UCSD-AML1 (cell line): ENCODE measurements around the gene SEMA4D.
"Not testable (repeated sequence)": the region's sequence is repeated elsewhere in the genome, so short reads cannot be mapped to it uniquely, and the experiment has no call there.

Source experiments
- DNase-seq: peaks from one replicate; lab custom pipeline; 2025; ENCODE audit not compliant: unreplicated experiment; lab: John Stamatoyannopoulos, UW

Gene SEMA4D

GRCh38 chr9:89358985-89359384, 138.9 kb downstream of the SEMA4D start:
- DNase-seq, result peak; percentile 50

- no peak for DNase-seq
Observed at GRCh38 chr9:89358376-89358916, 139.5 kb downstream of the SEMA4D start.

DNA sequence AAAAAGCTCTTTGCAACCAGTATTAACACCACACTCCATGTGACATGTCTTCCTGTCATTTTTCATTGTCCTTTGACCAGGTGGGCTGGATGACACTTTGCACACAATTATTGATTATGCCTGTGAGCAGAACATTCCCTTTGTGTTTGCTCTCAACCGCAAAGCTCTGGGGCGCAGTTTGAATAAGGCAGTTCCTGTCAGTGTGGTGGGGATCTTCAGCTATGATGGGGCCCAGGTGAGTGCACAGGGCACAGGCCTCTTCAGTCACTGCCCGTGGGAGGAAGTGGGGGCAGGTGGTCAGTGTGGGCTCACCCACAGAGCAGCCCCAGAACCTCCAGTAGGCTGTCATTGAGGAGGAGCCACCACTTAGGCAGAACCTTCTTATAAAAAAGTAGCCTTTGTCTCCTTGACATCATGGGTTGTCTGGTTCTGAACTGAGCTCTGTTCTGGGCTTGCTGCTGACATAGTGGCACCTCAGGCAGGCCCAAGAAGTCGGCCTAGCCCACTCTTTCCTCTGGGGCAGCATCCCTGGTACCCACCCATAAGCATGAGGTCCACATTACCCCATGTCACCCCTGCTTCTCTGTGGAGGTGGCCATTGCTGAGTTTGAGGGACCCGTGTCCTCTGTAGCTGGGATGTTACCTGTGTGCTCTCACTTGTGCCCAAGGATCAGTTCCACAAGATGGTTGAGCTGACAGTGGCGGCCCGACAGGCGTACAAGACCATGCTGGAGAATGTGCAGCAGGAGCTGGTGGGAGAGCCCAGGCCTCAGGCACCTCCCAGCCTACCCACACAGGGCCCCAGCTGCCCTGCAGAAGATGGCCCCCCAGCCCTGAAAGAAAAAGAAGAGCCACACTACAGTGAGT, 140.3 kb downstream of the SEMA4D start:
- DNase-seq, result no peak

DNA sequence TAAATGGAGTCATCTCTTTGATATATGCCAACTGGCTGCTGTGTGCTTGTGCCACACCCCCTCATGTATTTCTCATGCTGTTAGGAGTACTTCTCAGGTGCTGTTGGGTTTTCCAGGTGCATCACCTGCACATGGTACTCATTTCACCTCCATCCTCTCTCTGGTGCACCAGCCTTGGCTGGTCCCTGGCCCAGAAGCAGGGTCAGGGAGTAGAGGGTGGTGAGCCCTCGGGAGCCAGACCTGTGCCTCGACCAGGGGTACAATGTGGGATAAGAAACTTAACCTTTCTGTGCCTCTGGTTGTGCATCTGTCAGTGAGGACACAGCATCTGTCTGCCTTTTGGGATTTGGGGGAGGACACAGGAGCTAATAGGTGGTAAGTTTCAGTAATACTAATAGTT, 141.1 kb downstream of the SEMA4D start:
- no peak for DNase-seq

DNA sequence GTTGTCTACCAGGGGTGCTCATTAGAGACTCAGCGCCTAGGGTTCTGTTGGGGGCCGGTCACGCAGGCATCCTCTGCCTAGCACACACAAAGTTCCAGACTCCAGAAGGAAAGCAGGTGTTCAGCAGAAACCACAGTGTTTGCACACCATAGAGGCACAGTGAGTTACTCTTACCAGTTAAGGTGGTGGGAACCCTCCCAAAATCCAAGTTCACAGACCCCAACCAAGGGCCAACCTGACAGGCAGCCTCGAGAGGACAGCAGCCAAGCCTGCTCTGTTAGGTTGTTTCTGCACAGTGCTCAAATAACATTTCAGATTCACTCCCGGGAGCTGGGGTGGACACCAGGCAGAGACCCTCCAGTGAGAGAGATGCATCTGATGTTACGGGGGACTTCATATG, 143.4 kb downstream of the SEMA4D start:
- no peak for DNase-seq

DNA sequence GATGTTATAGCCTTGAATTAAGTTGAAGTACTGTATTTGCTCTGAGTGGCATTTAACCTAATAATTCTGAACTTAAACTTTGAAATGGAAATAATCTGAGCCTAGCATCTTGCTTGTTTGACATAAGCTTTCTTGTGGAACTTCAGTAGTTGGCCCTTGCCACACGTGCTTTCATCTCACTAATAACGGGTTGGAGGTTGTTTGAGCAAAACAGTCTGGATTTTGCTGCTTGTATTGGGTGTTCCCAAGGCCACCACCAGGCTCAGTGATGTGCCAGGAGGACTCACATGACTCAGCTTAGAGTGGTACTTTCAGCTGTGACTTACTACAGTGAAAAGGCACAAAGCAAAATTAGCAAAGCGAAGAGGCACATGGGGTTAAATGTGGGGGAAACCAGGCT, 143.9 kb downstream of the SEMA4D start:
- no peak for DNase-seq

DNA sequence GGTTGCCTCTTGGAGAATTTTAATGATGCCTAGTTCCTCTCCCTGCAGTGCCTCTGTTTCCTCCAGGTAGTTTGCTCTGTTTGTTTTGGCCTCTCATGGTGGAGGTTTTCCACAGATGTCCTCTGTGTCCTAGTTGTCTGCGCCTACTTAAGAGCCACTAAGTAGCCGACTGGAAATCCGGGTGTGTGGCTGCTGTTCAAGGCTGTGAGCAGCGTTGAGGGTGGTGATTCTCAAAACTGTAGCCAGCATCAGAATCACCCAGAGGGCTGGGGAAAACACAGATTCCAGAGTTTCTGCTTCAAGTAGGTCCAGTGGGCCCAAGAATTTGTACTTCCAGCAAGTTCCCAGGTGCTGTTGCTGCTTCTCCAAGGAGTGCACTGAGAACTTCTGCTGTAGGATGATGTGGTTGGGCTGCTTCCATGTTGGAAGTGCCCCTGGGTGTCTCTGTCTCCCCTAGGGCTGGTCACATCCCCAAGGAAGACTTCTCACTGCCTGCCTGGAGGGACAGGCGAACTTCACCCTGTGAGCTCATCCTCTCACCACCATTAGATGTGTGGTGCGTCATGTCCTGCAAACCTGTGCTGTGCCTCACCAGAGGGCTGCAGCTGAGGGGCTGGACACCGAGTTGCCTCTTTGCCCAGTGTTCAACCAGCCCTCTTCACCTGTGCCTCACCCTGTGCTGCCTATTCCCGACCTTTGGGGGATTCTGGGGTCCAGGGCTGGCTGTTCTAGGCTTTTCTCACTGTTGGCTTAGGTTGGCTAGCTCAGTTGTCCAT, 144.9 kb downstream of the SEMA4D start:
- DNase-seq, result no peak

- no peak for DNase-seq
Observed at GRCh38 chr9:89352451-89352850, 145.5 kb downstream of the SEMA4D start.

- no peak for DNase-seq
Observed at GRCh38 chr9:89351584-89352300, 146.2 kb downstream of the SEMA4D start.

GRCh38 chr9:89350988-89351557, 146.8 kb downstream of the SEMA4D start:
- no peak for DNase-seq

DNA sequence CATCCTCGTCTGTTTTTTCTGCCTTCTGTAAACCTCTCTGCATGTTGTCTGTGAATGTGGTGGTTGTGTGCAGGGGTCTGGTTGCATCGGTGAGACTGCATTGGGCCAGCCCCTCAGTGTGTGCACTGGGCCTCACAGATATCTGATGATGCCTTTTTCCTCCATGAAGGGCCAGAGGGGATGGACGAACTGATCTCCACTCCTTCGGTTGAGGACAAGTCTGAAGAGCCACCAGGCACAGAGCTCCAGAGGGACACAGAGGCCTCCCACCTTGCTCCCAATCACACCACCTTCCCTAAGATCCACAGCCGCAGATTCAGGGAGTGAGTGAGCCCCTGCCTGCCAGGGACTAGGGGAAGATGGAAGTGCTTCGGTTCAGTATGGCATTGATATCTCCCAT, 148.3 kb downstream of the SEMA4D start:
- no peak for DNase-seq

DNA sequence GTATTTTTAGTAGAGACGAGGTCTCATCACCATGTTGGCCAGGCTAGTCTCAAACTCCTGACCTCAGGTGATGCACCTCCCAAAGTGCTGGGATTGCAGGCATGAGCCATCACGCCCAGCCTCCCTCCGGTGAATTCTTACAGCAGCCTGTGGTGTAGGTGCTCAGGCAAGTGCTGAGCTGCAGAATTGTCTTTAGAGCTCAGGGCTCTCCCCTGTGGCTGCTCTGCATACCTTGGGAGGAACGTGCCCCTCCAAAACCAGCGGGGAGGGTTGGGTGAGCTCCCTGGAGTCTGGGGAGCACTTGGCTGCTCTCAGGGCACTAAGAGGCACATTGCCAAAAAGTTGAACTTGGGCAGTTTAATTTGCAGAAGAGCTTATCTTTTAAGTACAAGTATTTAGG, 150.3 kb downstream of the SEMA4D start:
- DNase-seq, result no peak

DNA sequence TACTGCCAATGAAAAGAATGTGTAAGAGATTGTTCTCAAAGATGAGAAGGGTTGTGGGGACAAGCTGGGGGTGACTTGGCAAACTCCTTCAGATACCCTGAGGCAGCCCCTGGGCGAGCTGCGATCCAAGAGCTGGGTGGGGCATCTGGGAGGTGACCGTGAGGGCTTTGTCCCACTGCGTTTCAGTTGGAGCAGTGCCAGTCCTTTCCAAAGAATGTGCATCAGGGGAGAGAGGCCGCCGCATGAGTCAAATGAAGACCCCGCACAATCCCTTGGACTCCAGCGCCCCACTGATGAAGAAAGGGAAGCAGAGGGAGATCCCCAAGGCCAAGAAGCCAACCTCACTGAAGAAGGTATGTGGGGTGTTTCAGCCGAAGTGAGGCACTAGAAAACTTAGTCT, 151.2 kb downstream of the SEMA4D start:
- DNase-seq, result no peak

DNA sequence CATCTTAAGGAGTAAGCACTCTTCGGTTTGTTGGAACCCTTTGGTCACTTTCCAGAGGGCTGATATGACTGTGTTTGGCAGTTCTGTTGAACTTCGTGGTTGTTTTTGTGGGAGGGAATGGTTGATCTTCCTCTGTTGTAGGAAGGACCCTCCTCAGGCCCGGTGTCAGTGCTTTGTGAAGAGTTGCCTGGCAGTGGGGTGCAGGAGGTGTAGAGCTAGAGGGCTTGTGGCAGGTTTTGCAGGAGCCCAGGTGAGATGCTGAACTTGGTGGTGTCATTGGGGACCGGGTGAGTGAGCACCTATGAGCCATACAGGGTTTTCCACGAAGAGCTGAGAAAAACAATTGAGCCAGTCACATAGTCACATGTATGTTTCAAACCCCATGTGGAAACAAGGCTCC, 152.4 kb downstream of the SEMA4D start:
- DNase-seq, result no peak

GRCh38 chr9:89343812-89344211, 154.1 kb downstream of the SEMA4D start:
- DNase-seq, result not testable (repeated sequence)

DNA sequence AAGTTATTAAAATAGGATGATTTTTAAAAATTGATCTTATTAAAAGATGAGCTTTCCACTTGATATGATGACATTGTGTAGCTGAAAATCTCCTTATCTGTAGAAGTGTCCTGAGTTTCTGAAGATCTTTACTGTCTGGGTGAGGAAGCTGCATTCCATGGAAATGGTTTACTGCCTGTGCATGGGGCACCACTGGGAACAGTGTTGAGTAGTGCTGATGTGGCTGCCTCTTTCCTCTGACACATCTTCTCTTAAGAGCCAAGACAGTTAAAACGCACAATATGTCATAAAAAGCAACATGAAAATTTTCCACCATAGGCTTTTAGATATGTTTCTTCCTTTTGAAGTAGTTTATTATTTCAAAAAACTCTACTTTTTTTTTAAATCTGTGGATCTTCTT, 155.0 kb downstream of the SEMA4D start:
- DNase-seq, result no peak

- no peak for DNase-seq
Observed at GRCh38 chr9:89342213-89342612, 155.7 kb downstream of the SEMA4D start.

DNA sequence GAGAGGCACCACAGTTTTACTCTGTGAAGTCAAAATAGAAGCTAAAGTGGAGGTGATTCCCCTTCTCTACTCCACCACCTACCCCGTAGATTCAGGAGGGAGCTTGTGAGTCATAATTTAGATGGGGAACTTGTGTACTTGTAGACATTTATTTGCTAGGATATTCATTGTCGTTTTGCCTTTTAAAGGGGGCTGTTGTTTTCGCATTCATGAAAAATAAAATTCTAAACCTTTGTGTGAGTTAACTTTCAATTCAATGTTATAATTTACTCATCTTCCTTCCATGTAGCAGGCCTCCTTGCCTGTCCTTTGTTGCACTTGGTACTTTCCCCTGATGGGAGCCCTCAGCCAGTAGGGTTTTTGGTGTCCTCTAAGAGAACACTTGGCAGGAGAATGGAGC, 157.6 kb downstream of the SEMA4D start:
- no peak for DNase-seq

GRCh38 chr9:89339807-89340206, 158.1 kb downstream of the SEMA4D start:
- no peak for DNase-seq

- no peak for DNase-seq
Observed at GRCh38 chr9:89330513-89330912, 167.4 kb downstream of the SEMA4D start.

- no peak for DNase-seq
Observed at GRCh38 chr9:89329917-89330316, 168.0 kb downstream of the SEMA4D start.
